ENCODE results near the gene KIAA0753.

DNA sequence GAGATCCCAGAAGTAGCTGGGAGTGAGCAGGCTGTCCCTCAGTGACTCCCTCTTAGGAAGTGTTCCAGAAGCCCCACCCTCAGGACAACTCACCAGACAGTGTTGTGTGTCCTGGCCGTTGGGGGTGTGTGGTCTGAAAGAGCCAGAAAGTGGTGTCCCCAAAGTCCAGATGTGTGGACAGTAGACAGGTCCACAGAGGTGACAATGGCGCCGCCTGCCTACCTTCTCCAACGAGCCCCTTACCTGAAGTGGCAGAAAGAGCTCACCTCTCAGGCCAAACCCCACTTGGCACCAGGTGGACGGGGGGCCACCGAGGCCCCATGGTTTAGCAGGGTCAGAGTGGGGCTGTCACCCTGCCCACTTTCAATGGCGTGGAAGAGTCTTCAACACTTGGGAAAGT is 30.9 kb upstream of the KIAA0753 start:
- TF ChIP-seq, protein P1, sequence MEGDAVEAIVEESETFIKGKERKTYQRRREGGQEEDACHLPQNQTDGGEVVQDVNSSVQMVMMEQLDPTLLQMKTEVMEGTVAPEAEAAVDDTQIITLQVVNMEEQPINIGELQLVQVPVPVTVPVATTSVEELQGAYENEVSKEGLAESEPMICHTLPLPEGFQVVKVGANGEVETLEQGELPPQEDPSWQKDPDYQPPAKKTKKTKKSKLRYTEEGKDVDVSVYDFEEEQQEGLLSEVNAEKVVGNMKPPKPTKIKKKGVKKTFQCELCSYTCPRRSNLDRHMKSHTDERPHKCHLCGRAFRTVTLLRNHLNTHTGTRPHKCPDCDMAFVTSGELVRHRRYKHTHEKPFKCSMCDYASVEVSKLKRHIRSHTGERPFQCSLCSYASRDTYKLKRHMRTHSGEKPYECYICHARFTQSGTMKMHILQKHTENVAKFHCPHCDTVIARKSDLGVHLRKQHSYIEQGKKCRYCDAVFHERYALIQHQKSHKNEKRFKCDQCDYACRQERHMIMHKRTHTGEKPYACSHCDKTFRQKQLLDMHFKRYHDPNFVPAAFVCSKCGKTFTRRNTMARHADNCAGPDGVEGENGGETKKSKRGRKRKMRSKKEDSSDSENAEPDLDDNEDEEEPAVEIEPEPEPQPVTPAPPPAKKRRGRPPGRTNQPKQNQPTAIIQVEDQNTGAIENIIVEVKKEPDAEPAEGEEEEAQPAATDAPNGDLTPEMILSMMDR (IDR thresholded peaks at IDR 0.05), result no peak
- no peak for TF ChIP-seq POLR2A (IDR thresholded peaks at IDR 0.05)
